Thyroid gland (tissue), 4 donors: Measurements from ENCODE around the gene TNFAIP8L2.

ENCODE experiments used
- POLR2A ChIP-seq, 2 donors: fragments of 450-650 bp; IDR thresholded peaks; one replicate each; pipeline ENCODE4 v1.6.1; 2017; ENCODE audit warnings: antibody characterized with exemption in 2 of 2, mild to moderate bottlenecking in 2 of 2, moderate library complexity in 1 of 2
- TF ChIP-seq, protein P1 (sequence below), 6 experiments: fragments of 200-600 bp in 3 of 6; fragments of 450-650 bp in 3 of 6; sonication (generic) in 3 of 6; IDR thresholded peaks; one replicate each; pipeline ENCODE4 v1.5.1; 2016 to 2019; ENCODE audit warnings: antibody characterized with exemption in 6 of 6, mild to moderate bottlenecking in 2 of 6, inconsistent platforms in 1 of 6, moderate library complexity in 1 of 6

GRCh38 chr1:151142411-151143056, 13.9 kb upstream of the TNFAIP8L2 start:
- TF ChIP-seq, protein P1, sequence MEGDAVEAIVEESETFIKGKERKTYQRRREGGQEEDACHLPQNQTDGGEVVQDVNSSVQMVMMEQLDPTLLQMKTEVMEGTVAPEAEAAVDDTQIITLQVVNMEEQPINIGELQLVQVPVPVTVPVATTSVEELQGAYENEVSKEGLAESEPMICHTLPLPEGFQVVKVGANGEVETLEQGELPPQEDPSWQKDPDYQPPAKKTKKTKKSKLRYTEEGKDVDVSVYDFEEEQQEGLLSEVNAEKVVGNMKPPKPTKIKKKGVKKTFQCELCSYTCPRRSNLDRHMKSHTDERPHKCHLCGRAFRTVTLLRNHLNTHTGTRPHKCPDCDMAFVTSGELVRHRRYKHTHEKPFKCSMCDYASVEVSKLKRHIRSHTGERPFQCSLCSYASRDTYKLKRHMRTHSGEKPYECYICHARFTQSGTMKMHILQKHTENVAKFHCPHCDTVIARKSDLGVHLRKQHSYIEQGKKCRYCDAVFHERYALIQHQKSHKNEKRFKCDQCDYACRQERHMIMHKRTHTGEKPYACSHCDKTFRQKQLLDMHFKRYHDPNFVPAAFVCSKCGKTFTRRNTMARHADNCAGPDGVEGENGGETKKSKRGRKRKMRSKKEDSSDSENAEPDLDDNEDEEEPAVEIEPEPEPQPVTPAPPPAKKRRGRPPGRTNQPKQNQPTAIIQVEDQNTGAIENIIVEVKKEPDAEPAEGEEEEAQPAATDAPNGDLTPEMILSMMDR (IDR thresholded peaks at IDR 0.05): no peak
- TF ChIP-seq POLR2A (IDR thresholded peaks at IDR 0.05): no peak
